ENCODE data around the gene KRT86.
A peak's percentile ranks its signal among the peaks of the same experiment; 100 is the strongest.

The KRT86 gene

GRCh38 chr12:52318241-52318990 lies 44.0 kb downstream of the KRT86 start:
- DNase-seq = no peak

- DNase-seq = no peak
Measured at GRCh38 chr12:52319097-52319496, 44.7 kb downstream of the KRT86 start.

GRCh38 chr12:52320784-52321400 lies 46.4 kb downstream of the KRT86 start, which contains the start of gene KRT83:
Gene KRT83 (minus strand): TSS chr12:52321398. CDS start chr12:52321335, 63 bp downstream.
- DNase-seq = no peak

GRCh38 chr12:52321418-52321817 lies 47.0 kb downstream of the KRT86 start:
- DNase-seq = no peak

- DNase-seq = no peak
Measured at GRCh38 chr12:52322069-52322468, 47.6 kb downstream of the KRT86 start.

GRCh38 chr12:52323001-52323400 lies 48.6 kb downstream of the KRT86 start:
- no peak for DNase-seq

- DNase-seq = no peak
Measured at GRCh38 chr12:52323416-52324152, 49.1 kb downstream of the KRT86 start.

GRCh38 chr12:52324153-52324444 lies 49.7 kb downstream of the KRT86 start:
- no peak for DNase-seq

GRCh38 chr12:52327052-52327829 lies 52.8 kb downstream of the KRT86 start:
- peak; percentile 73 for DNase-seq

- DNase-seq = no peak
Measured at GRCh38 chr12:52327830-52328500, 53.5 kb downstream of the KRT86 start.

GRCh38 chr12:52331039-52331438 lies 56.6 kb downstream of the KRT86 start:
- no peak for DNase-seq

GRCh38 chr12:52331833-52332232 lies 57.4 kb downstream of the KRT86 start:
- DNase-seq = no peak

GRCh38 chr12:52332381-52332780 lies 57.9 kb downstream of the KRT86 start:
- DNase-seq = no peak

- DNase-seq = no peak
Measured at GRCh38 chr12:52333321-52333720, 58.9 kb downstream of the KRT86 start.

GRCh38 chr12:52334185-52334584 lies 59.7 kb downstream of the KRT86 start:
- DNase-seq = no peak

- DNase-seq = no peak
Measured at GRCh38 chr12:52335598-52336262, 61.3 kb downstream of the KRT86 start.

- no peak for DNase-seq
Measured at GRCh38 chr12:52336641-52337040, 62.2 kb downstream of the KRT86 start.

GRCh38 chr12:52337054-52337453 lies 62.6 kb downstream of the KRT86 start:
- no peak for DNase-seq

- DNase-seq = no peak
Measured at GRCh38 chr12:52338241-52338960, 64.0 kb downstream of the KRT86 start.

GRCh38 chr12:52341066-52341580 lies 66.7 kb downstream of the KRT86 start:
- no peak for DNase-seq
